ENCODE measurements around the gene ATG5.

ATG5 gene

GRCh38 chr6:106149472-106150069, 176.0 kb downstream of the ATG5 start:
- DNase-seq = peak; percentile 22

GRCh38 chr6:106147476-106147875, 178.1 kb downstream of the ATG5 start:
- DNase-seq = no peak

- no peak for DNase-seq
Measured at GRCh38 chr6:106146852-106147351, 178.7 kb downstream of the ATG5 start.

- peak; percentile 28 for DNase-seq
Measured at GRCh38 chr6:106145741-106146227, 179.8 kb downstream of the ATG5 start.

- no peak for DNase-seq
Measured at GRCh38 chr6:106145144-106145543, 180.4 kb downstream of the ATG5 start.

GRCh38 chr6:106143665-106144064, 181.9 kb downstream of the ATG5 start:
- no peak for DNase-seq

- no peak for DNase-seq
Measured at GRCh38 chr6:106142876-106143431, 182.6 kb downstream of the ATG5 start.

- peak; percentile 44 for DNase-seq
Measured at GRCh38 chr6:106141441-106142237, 183.9 kb downstream of the ATG5 start.

- DNase-seq = no peak
Measured at GRCh38 chr6:106138151-106138550, 187.4 kb downstream of the ATG5 start.

GRCh38 chr6:106136845-106137244, 188.7 kb downstream of the ATG5 start:
- no peak for DNase-seq

- no peak for DNase-seq
Measured at GRCh38 chr6:106135911-106136571, 189.5 kb downstream of the ATG5 start.

- DNase-seq = peak; percentile 20
Measured at GRCh38 chr6:106134906-106135634, 190.5 kb downstream of the ATG5 start.
